ENCODE data around the gene RIMS3.

DNA sequence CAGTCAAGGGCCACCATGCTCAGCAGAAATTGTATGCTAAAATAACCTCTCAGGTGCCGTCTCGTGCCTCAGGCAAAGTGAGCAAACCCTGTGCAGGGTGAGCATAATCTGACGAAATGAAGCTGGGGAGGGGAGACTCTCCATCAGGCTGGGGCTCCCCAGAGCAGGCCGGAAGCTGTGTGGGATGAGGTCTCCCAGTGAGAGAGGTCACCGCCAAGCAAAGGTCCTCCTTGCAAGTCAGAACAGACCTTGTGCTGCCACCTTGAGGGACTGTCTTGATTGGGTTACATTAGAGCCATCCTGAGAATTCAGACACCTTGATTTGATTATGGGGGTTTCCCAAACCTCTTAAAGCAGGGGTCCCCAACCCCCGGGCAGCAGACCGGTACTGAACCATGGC lies 69.9 kb downstream of the RIMS3 start:
- TF ChIP-seq SUZ12 (IDR thresholded peaks at IDR 0.05) (no peak), FOXK2 (IDR thresholded peaks at IDR 0.05) (no peak), CTBP1 (IDR thresholded peaks at IDR 0.05; ENCODE audit: borderline replicate concordance) (no peak), SP1 (IDR thresholded peaks at IDR 0.05) (no peak), HDGF (IDR thresholded peaks at IDR 0.05; ENCODE audit: borderline replicate concordance) (no peak), FOXM1 (IDR thresholded peaks at IDR 0.05; ENCODE audit: borderline replicate concordance) (no peak)

Data from HEK293T (cell line).